ENCODE results near the gene HMCN2. TPM values are rescaled to one million over a fixed set of nuclear protein-coding genes. Genes with fewer than 3 reads are reported as not detected.
"Not testable (repeated sequence)": the region's sequence is repeated elsewhere in the genome, so short reads cannot be mapped to it uniquely, and the experiment has no call there.

The HMCN2 gene
- total and polyA plus RNA-seq, 2 of the 4 experiments (the other 2 are of a cell fraction), result 0.02 TPM; not detected in 1

- dilution Hi-C loops (cut with HindIII; ENCODE audit: low sequenced_read_pairs, unreplicated experiment); CTCF ChIA-PET; ATAC-seq (ENCODE audit: low read depth); in situ Hi-C loops (cut with MboI; ENCODE audit: low sequenced_read_pairs); H3K4me3 ChIP-seq (ENCODE audit: insufficient read depth, low read depth, low read length); H2AK5ac ChIP-seq (ENCODE audit: low read depth, low read length); H4K5ac ChIP-seq (ENCODE audit: low read depth, low read length); H2AFZ ChIP-seq (replicated peaks; ENCODE audit: low read length, poor library complexity); H3K56ac ChIP-seq (ENCODE audit: extremely low read depth, insufficient read depth, low read length); intact Hi-C loops (cut with micrococcal nuclease); H4K91ac ChIP-seq (ENCODE audit: insufficient read depth, low read depth, low read length); H3K4me2 ChIP-seq (ENCODE audit: low read depth, low read length); H3K4ac ChIP-seq (ENCODE audit: low read depth, low read length); DNase-seq; H3K14ac ChIP-seq (replicated peaks; ENCODE audit: low read depth, low read length); H3K9ac ChIP-seq (ENCODE audit: low read depth, low read length); H4K8ac ChIP-seq (ENCODE audit: low read depth in 2 of 2, low read length in 2 of 2); H3K27ac ChIP-seq (ENCODE audit: insufficient read depth, low read length); H3K9me3 ChIP-seq (ENCODE audit: control insufficient read depth, insufficient read depth, low read length); H2BK15ac ChIP-seq (ENCODE audit: low read depth, low read length); H3K4me1 ChIP-seq (ENCODE audit: control insufficient read depth, insufficient read depth, low read length); H3K9me1 ChIP-seq (ENCODE audit: insufficient read depth, low read length); BruUV-seq (replicated peaks); H4K20me1 ChIP-seq (ENCODE audit: insufficient read depth, low read length); POLR2A ChIA-PET (ENCODE audit: unreplicated experiment); H2BK20ac ChIP-seq (ENCODE audit: low read depth, low read length); H2BK5ac ChIP-seq (ENCODE audit: low read depth, low read length, poor library complexity, severe bottlenecking); H3K79me1 ChIP-seq (ENCODE audit: low read depth in 1 of 2, low read length in 2 of 2); H2BK120ac ChIP-seq (ENCODE audit: low read depth, low read length); H2AK9ac ChIP-seq (replicated peaks; ENCODE audit: low read depth, low read length, poor library complexity); H3K36me3 ChIP-seq (ENCODE audit: control insufficient read depth, insufficient read depth, low read length); H3K23ac ChIP-seq (ENCODE audit: low read depth, low read length); H3K18ac ChIP-seq (ENCODE audit: low read depth, low read length): not testable (repeated sequence)
- WGBS, 2 experiments (ENCODE audit: extremely low coverage in 2 of 2, insufficient read length in 1 of 2), result no CpG with 5 or more reads among the region's 3 CpGs
- H3K27me3 ChIP-seq (ENCODE audit: control insufficient read depth, insufficient read depth, low read length), result peaks cover 46% of the 10 kb centered on the region; the same call in 1 of the 2 replicates
Observed at GRCh38 chr9:130401742-130402141, 136.2 kb downstream of the HMCN2 start.
